ENCODE measurements around the gene MFSD6. TPM values are rescaled to one million over a fixed set of nuclear protein-coding genes. Genes with fewer than 3 reads are reported as not detected.
A peak's percentile ranks its signal among the peaks of the same experiment; 100 is the strongest.

MFSD6 gene
- polyA plus RNA-seq, 2 of the 4 experiments (the other 2 are of a cell fraction) = 14.3 to 41.3 TPM

DNA sequence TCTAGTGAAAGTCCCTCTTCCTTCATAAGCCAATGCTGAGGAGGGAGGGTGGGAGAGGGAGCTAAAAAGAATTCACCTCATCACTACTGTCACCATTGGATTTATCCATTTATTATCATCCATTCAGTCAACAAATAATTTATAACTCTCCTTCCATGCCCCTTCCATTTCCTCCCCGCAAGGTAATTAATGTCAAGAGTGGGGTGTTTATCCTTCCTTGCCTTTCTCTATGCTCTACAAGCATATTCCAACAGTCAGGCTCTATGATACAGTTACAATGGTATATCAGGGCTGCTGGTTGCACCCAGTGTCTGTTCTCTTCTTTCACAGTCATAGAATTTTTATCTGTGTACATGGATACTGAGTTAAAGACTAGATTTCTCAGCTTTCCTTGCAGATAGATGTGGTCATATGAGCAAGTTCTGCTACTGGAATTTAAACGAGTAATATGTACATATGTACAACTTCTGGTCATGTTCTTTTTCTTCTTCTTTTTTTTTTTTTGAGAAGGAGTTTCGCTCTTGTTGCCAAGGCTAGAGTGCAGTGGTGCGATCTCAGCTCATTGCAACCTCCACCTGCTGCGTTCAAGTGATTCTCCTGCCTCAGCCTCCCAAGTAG is 5.1 kb upstream of the MFSD6 start:
- Histone ChIP-seq H3K4me2 (no peak overlapping the region), H3K27ac (no peak overlapping the region), H3K4me3 (no peak overlapping the region), H3K9me3 (0 out of 3 replicates have a peak, but pooled peaks cover 3% of the 10 kb centered on the region), H3K4me1 (peaks cover 15% of the 10 kb centered on the region)
- ChIA-PET CTCF (no interaction called here), POLR2A (no interaction called here)
- FAIRE-seq (no peak), DNase-seq (ENCODE audit: low read depth in 1 of 2, low spot score in 1 of 2) (no peak), ATAC-seq (no peak)
- WGBS (ENCODE audit: missing lambda C conversion rate) = 73% methylated on average over 5 of the region's 5 CpGs
- TF ChIP-seq RNF2 (IDR thresholded peaks at IDR 0.05; ENCODE audit: borderline replicate concordance, low read depth) (no peak), JUNB (IDR thresholded peaks at IDR 0.05) (no peak), HDAC2 (IDR thresholded peaks at IDR 0.05) (no peak), KDM1A (IDR thresholded peaks at IDR 0.05; ENCODE audit: low read depth) (no peak), RFX5 (IDR thresholded peaks at IDR 0.05) (no peak), HOXA7 (CRISPR knock-in tag; IDR thresholded peaks at IDR 0.05) (no peak), POLR2AphosphoS2 (conservative IDR thresholded peaks at IDR 0.05; ENCODE audit: low read length) (no peak), FOXS1 (CRISPR knock-in tag; IDR thresholded peaks at IDR 0.05) (no peak), MAZ (IDR thresholded peaks at IDR 0.05; ENCODE audit: borderline replicate concordance, low read depth, low read length) (no peak), GATA3 (IDR thresholded peaks at IDR 0.05; ENCODE audit: borderline replicate concordance) (no peak), ZSCAN20 (CRISPR knock-in tag; IDR thresholded peaks at IDR 0.05) (no peak), CBX2 (IDR thresholded peaks at IDR 0.05; ENCODE audit: borderline replicate concordance, low read depth) (no peak), KDM5A (IDR thresholded peaks at IDR 0.05) (no peak)
- TF ChIP-seq, protein P1, sequence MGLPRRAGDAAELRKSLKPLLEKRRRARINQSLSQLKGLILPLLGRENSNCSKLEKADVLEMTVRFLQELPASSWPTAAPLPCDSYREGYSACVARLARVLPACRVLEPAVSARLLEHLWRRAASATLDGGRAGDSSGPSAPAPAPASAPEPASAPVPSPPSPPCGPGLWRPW (IDR thresholded peaks at IDR 0.05) = no peak
- TF ChIP-seq, protein P2, sequence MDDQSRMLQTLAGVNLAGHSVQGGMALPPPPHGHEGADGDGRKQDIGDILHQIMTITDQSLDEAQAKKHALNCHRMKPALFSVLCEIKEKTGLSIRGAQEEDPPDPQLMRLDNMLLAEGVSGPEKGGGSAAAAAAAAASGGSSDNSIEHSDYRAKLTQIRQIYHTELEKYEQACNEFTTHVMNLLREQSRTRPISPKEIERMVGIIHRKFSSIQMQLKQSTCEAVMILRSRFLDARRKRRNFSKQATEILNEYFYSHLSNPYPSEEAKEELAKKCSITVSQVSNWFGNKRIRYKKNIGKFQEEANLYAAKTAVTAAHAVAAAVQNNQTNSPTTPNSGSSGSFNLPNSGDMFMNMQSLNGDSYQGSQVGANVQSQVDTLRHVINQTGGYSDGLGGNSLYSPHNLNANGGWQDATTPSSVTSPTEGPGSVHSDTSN (IDR thresholded peaks at IDR 0.05) = no peak

DNA sequence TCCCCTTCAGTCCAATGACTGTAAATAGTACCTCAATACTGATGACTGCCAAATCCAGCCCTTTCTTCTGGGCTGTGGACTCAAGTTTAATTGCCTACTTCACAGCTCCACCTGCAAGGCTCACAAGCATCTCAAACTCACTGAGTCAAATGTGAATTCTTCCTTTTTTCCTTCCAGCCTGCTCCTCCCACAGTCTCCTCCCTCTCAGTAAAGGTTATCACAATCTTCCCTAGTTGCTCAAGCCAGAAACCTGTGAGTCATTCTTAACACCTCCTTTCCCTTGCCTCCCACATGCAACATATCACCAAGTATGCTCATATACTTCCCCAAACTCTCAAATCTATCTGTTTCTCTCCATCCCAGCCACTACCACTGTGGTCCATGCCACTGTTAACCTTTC is 3.7 kb upstream of the MFSD6 start:
- H3K27ac ChIP-seq = no peak overlapping the region; a peak in 1 of 6 replicates
- ATAC-seq (peak; percentile 16 to 35; a peak in 2 of 6 replicates), DNase-seq (ENCODE audit: low read depth in 1 of 2, low spot score in 1 of 2) (peak in 1 of 2 experiments; percentile 54), FAIRE-seq (no peak)
- CTCF ChIA-PET = interaction anchor here (0.6 kb wide), 1 partner anchor 524 kb away, joined by 3 read pairs; no protein-coding TSS in a partner anchor
- POLR2A ChIA-PET = interaction anchor here (0.6 kb wide), 1 partner anchor 1100 kb away, joined by 3 read pairs; no protein-coding TSS in a partner anchor
- peaks cover 19% of the 10 kb centered on the region for H3K4me1 ChIP-seq
- peak overlapping the region; percentile 16; the same call in 2 of the 3 replicates for H3K4me2 ChIP-seq
- TF ChIP-seq CEBPB (IDR thresholded peaks at IDR 0.05) (0 out of 4 replicates have a peak, but pooled peaks of 1 of the 2 experiments have one; percentile 30), TFCP2L1 (CRISPR knock-in tag; IDR thresholded peaks at IDR 0.05) (no peak), MAFK (IDR thresholded peaks at IDR 0.05; ENCODE audit: partially characterized antibody) (no peak), RNF2 (IDR thresholded peaks at IDR 0.05; ENCODE audit: borderline replicate concordance, low read depth) (no peak), RFX5 (IDR thresholded peaks at IDR 0.05) (no peak)
- H3K4me3 ChIP-seq = no peak overlapping the region
- H3K9me3 ChIP-seq = 0 out of 3 replicates have a peak, but pooled peaks cover 3% of the 10 kb centered on the region

DNA sequence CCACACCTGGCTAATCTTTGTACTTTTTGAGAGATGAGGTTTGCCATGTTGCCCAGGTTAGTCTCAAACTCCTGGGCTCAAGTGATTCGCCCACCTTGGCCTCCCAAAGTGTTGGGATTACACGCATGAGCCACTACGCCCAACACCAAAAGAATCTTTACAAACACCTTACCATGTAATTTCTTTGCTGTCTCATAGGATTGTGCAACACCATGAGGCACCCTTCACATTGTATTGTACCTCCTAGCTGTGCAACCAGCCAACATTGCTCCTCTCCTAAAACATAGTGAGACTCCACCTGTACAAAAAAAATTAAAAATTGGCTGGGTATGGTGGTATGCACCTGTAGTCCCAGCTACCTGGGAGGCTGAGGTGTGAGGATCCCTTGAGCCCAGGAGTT is 3.1 kb upstream of the MFSD6 start:
- H3K4me2 ChIP-seq = 0 out of 3 replicates have a peak overlapping the region, but pooled peaks have one; percentile 16
- TF ChIP-seq SREBF2 (IDR thresholded peaks at IDR 0.05) = no peak
- peak in 1 of 2 experiments; percentile 56; a peak in 2 of 4 replicates for TF ChIP-seq CEBPB (IDR thresholded peaks at IDR 0.05)
- H3K9me3 ChIP-seq = 0 out of 3 replicates have a peak, but pooled peaks cover 3% of the 10 kb centered on the region
- ATAC-seq (no peak), DNase-seq (ENCODE audit: low read depth in 1 of 2, low spot score in 1 of 2) (no peak), FAIRE-seq (no peak)
- no peak overlapping the region; a peak in 1 of 6 replicates for H3K27ac ChIP-seq
- ChIA-PET CTCF (no interaction called here), POLR2A (no interaction called here)
- peaks cover 23% of the 10 kb centered on the region for H3K4me1 ChIP-seq
- WGBS (ENCODE audit: missing lambda C conversion rate) = 93% methylated on average over 3 of the region's 3 CpGs
- no peak overlapping the region for H3K4me3 ChIP-seq

DNA sequence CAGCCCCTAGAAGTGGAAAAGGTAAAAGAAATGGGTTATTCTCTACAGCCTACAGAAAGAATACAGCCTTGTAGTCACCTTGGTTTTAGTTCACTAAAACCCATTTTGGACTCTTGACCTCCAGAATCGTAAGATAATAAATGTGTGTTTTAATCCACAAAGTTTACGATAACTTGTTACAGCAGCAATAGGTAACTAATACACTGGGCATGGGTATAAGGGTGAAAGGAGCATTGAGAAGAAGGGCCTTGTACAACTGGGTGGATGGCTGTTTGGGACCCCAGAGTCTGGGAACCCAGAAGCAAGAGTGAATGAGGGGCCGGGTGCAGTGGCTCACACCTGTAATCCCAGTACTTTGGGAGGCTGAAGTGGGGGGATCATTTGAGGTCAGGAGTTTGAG is 2.2 kb upstream of the MFSD6 start:
- TF ChIP-seq HOXB5 (CRISPR knock-in tag; IDR thresholded peaks at IDR 0.05) (no peak), SREBF2 (IDR thresholded peaks at IDR 0.05) (no peak), NR3C1 (IDR thresholded peaks at IDR 0.05) (no peak), ESRRA (IDR thresholded peaks at IDR 0.05; ENCODE audit: borderline replicate concordance, low read length) (no peak), PHF8 (IDR thresholded peaks at IDR 0.05; ENCODE audit: borderline replicate concordance, low read depth) (no peak)
- TF ChIP-seq, protein P1 (IDR thresholded peaks at IDR 0.05) = no peak
- TF ChIP-seq, protein P3, sequence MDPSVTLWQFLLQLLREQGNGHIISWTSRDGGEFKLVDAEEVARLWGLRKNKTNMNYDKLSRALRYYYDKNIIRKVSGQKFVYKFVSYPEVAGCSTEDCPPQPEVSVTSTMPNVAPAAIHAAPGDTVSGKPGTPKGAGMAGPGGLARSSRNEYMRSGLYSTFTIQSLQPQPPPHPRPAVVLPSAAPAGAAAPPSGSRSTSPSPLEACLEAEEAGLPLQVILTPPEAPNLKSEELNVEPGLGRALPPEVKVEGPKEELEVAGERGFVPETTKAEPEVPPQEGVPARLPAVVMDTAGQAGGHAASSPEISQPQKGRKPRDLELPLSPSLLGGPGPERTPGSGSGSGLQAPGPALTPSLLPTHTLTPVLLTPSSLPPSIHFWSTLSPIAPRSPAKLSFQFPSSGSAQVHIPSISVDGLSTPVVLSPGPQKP (IDR thresholded peaks at IDR 0.05; ENCODE audit: low read depth, low read length) = no peak
- no peak overlapping the region for H3K27ac ChIP-seq
- FAIRE-seq (no peak), DNase-seq (ENCODE audit: low read depth in 1 of 2, low spot score in 1 of 2) (no peak), ATAC-seq (no peak)
- H3K9me3 ChIP-seq = 0 out of 3 replicates have a peak, but pooled peaks cover 3% of the 10 kb centered on the region
- H3K4me2 ChIP-seq = no peak overlapping the region
- peaks cover 23% of the 10 kb centered on the region for H3K4me1 ChIP-seq
- WGBS (ENCODE audit: missing lambda C conversion rate) = 95% methylated on average over 3 of the region's 3 CpGs
- POLR2A ChIA-PET = no interaction called here
- CTCF ChIA-PET = interaction anchor here (0.9 to 1.2 kb wide), 2 partner anchors 9 to 75 kb away, joined by 3 to 4 read pairs; no protein-coding TSS in a partner anchor
- no peak overlapping the region for H3K4me3 ChIP-seq
